HG02973 (cell line): ENCODE results near the gene MDN1.
"Not testable (repeated sequence)": the region's sequence is repeated elsewhere in the genome, so short reads cannot be mapped to it uniquely, and the experiment has no call there.

Experiments used
- ATAC-seq: cut with Tn5 transposase; IDR thresholded peaks from one replicate; pipeline ENCODE4 v1.9.1; 2021; ENCODE audit warnings: moderate library complexity; ENCODE audit not compliant: unreplicated experiment

Gene MDN1

GRCh38 chr6:89769572-89769971, 50.0 kb downstream of the MDN1 start:
- ATAC-seq, result no peak

GRCh38 chr6:89768324-89768723, 51.3 kb downstream of the MDN1 start:
- ATAC-seq, result no peak

GRCh38 chr6:89763550-89763949, 56.0 kb downstream of the MDN1 start:
- no peak for ATAC-seq

GRCh38 chr6:89758830-89759229, 60.8 kb downstream of the MDN1 start:
- no peak for ATAC-seq

GRCh38 chr6:89750338-89750737, 69.3 kb downstream of the MDN1 start:
- no peak for ATAC-seq

GRCh38 chr6:89749918-89750317, 69.7 kb downstream of the MDN1 start:
- ATAC-seq, result no peak

DNA sequence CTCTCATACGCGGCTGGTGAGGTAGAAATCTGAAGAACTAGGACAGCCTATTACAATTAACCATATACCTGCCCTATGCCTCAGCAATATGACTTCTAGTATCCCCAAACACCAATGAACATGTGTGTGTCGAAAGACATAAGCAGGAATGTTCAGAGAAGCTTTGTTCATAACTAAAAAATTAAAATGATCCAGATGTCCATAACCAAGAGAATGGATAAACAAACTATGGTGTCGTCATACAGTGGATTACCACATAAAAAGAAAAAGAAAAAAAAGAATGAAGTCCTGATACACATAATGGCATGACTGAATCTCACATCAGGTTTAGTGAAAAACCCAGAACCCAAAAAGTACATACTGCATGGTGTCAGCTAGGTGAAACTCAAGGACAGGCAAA, 73.9 kb downstream of the MDN1 start:
- ATAC-seq, result no peak

DNA sequence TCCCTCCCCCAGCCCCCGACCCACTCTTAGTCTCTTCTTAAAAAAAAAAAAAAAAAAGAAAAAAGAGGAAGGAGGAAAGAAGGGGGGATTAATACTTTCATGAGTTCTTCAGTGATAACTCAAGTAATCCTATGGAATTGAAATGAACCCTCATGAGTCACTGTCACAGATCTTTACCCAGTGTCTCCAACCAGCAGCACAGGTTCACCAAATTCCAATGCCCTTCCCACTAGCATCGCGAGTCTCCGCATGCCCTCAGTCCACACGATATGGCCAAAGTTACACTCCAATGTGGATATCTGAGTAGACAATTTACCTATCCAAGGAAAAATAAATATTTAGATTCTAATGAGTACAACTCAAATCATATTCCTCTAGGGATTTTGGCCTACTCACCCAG, 74.5 kb downstream of the MDN1 start:
- no peak for ATAC-seq

- no peak for ATAC-seq
Measured at GRCh38 chr6:89736893-89737292, 82.7 kb downstream of the MDN1 start.

- ATAC-seq, result no peak
Measured at GRCh38 chr6:89734526-89734925, 85.1 kb downstream of the MDN1 start.

DNA sequence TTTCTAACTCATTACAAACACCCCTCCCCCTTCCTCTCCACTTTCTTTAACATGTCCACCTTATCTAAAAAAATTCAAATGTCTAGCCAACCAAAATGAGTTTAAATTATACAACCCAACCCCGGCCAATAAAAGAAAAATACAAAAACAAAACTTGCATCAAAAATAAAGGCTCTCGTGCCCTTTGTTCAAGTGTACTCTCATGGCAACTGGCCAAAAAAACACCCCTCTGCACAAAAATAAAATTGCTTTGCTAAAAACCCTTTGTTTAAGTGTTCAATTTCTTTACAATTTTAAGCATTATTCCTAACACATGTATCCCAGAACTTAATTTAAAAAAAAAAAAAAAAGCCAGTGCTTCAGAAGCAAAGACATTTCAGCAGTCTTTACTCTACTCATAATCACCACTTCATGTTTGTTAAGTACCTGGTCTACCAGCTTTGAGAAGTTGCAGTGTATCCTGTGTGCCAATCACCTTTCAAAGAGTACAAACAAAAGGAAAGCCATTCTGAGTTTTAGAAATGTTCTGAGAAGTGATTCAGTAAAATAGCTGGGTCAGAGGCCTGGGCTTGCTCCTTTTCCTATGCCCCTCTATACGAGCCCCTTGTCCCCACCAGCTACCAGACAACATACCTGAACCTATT, 87.5 kb downstream of the MDN1 start:
- ATAC-seq, result no peak

- not testable (repeated sequence) for ATAC-seq
Measured at GRCh38 chr6:89731262-89731661, 88.3 kb downstream of the MDN1 start.

GRCh38 chr6:89729818-89730217, 89.8 kb downstream of the MDN1 start:
- ATAC-seq, result peak; percentile 72

GRCh38 chr6:89727501-89727900, 92.1 kb downstream of the MDN1 start:
- no peak for ATAC-seq

DNA sequence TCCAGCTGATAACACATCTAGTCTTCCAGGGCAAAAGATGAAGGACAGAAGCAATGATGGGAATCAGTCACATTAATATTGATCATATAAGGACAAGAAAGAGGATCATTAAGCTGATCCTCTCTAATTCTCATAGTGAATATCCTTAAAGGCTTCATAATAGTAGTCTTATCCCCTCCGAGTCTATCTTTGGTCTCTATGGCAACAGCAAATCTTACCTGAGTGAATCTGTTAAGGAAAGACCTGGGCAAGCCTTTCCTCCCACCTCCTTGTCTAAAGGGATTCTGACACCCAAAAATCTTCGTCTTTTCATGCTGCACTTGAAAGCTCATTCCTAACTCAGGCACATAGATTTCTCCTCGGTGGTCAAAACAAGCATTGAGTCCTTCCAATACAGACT, 94.6 kb downstream of the MDN1 start:
- ATAC-seq, result no peak

- ATAC-seq, result no peak
Measured at GRCh38 chr6:89723046-89723445, 96.5 kb downstream of the MDN1 start.

- no peak for ATAC-seq
Measured at GRCh38 chr6:89716532-89716931, 103.1 kb downstream of the MDN1 start.

- no peak for ATAC-seq
Measured at GRCh38 chr6:89711801-89712200, 107.8 kb downstream of the MDN1 start.

GRCh38 chr6:89708316-89708715, 111.3 kb downstream of the MDN1 start:
- no peak for ATAC-seq

GRCh38 chr6:89707766-89708165, 111.8 kb downstream of the MDN1 start:
- no peak for ATAC-seq

- ATAC-seq, result no peak
Measured at GRCh38 chr6:89706121-89706520, 113.5 kb downstream of the MDN1 start.

- ATAC-seq, result no peak
Measured at GRCh38 chr6:89703292-89703691, 116.3 kb downstream of the MDN1 start.

- no peak for ATAC-seq
Measured at GRCh38 chr6:89702349-89702748, 117.2 kb downstream of the MDN1 start.
